ENCODE results near the gene ANLN.

DNA sequence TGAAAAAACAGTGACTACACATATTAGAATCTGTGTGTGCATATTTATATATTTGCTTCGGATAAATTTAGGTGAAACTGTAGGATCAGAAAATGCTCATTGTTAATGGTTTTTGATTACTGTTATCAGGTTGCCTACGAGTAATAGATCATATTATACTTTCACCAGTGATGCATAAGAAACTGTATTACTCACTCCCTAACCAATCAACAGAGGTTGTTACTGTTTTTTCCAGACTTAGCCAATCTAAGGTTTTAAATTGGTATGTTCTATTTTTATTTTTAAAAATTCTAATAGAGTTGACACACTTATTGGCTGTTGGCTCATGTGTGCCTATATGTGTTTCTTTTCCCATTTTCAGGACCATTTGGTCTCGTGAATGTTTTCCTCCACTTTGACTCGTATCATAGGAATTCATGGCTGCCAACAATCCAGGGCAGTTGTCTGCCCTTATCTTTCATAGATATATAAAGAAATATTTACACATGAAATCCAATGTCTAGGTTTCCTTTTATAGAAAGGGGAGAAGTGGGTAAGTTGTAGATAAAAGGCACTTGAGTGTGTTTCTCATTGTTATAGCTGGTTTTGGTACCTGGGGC lies 59.2 kb downstream of the ANLN start:
- TF ChIP-seq, protein P1, sequence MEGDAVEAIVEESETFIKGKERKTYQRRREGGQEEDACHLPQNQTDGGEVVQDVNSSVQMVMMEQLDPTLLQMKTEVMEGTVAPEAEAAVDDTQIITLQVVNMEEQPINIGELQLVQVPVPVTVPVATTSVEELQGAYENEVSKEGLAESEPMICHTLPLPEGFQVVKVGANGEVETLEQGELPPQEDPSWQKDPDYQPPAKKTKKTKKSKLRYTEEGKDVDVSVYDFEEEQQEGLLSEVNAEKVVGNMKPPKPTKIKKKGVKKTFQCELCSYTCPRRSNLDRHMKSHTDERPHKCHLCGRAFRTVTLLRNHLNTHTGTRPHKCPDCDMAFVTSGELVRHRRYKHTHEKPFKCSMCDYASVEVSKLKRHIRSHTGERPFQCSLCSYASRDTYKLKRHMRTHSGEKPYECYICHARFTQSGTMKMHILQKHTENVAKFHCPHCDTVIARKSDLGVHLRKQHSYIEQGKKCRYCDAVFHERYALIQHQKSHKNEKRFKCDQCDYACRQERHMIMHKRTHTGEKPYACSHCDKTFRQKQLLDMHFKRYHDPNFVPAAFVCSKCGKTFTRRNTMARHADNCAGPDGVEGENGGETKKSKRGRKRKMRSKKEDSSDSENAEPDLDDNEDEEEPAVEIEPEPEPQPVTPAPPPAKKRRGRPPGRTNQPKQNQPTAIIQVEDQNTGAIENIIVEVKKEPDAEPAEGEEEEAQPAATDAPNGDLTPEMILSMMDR (IDR thresholded peaks at IDR 0.05): no peak
- TF ChIP-seq POLR2A (IDR thresholded peaks at IDR 0.05): no peak
